Endodermal cell (in vitro differentiated cells): ENCODE results near the gene ENPP4. TPM values are rescaled to one million over a fixed set of nuclear protein-coding genes. Genes with fewer than 3 reads are reported as not detected.
A peak's percentile ranks its signal among the peaks of the same experiment; 100 is the strongest.

Experiments used
- DNase-seq: peaks from one replicate; pipeline ENCODE4 v3.0.0-alpha.2; 2017
- H3K27ac ChIP-seq: 2 replicates; pipeline ENCODE4 v1.5.1; 2013; ENCODE audit warnings: mild to moderate bottlenecking, low read depth, low read length, moderate library complexity
- H3K27me3 ChIP-seq: 2 replicates; pipeline ENCODE4 v1.6.1; 2013; ENCODE audit warnings: mild to moderate bottlenecking, low read length, moderate library complexity; ENCODE audit not compliant: insufficient read depth, control insufficient read depth, poor library complexity, severe bottlenecking
- H3K36me3 ChIP-seq: 2 replicates; pipeline ENCODE4 v1.7.0; 2013; ENCODE audit warnings: mild to moderate bottlenecking, low read length, moderate library complexity; ENCODE audit not compliant: control insufficient read depth, insufficient read depth
- H3K4me1 ChIP-seq: one replicate; pipeline ENCODE4 v1.7.0; 2013; ENCODE audit warnings: low read length; ENCODE audit not compliant: control insufficient read depth, insufficient read depth
- H3K4me3 ChIP-seq: 2 replicates; pipeline ENCODE4 v1.5.1; 2013; ENCODE audit warnings: mild to moderate bottlenecking, low read length, moderate library complexity
- H3K9ac ChIP-seq: 2 replicates; pipeline ENCODE4 v1.6.1; 2013; ENCODE audit warnings: mild to moderate bottlenecking, low read length, moderate library complexity; ENCODE audit not compliant: poor library complexity, severe bottlenecking; ENCODE audit errors: extremely low read depth
- H3K9me3 ChIP-seq: 2 replicates; pipeline ENCODE4 v1.6.1; 2013; ENCODE audit warnings: mild to moderate bottlenecking, low read length, moderate library complexity; ENCODE audit not compliant: control insufficient read depth
- H3K27ac Mint-ChIP-seq: 2 replicates; pipeline ENCODE4 v1.8.0; 2020; ENCODE audit warnings: mixed read lengths
- H3K27me3 Mint-ChIP-seq: 2 replicates; pipeline ENCODE4 v1.8.0; 2021; ENCODE audit warnings: mild to moderate bottlenecking, mixed read lengths; ENCODE audit not compliant: insufficient read depth
- H3K36me3 Mint-ChIP-seq: 2 replicates; pipeline ENCODE4 v1.8.0; 2020; ENCODE audit warnings: low read depth, mixed read lengths
- H3K4me1 Mint-ChIP-seq: 2 replicates; pipeline ENCODE4 v1.8.0; 2020; ENCODE audit warnings: mixed read lengths
- H3K4me3 Mint-ChIP-seq: 2 replicates; pipeline ENCODE4 v1.8.0; 2020; ENCODE audit warnings: mild to moderate bottlenecking, moderate library complexity, mixed read lengths
- H3K9me3 Mint-ChIP-seq: 2 replicates; pipeline ENCODE4 v1.8.0; 2020; ENCODE audit warnings: mild to moderate bottlenecking, mixed read lengths
- CTCF ChIP-seq: fragments of 200-600 bp; sonication (generic); conservative IDR thresholded peaks from 2 replicates; pipeline ENCODE4 v1.5.0; 2021; ENCODE audit warnings: antibody characterized with exemption, mild to moderate bottlenecking
- WGBS, 2 experiments: methylation state at CpG; one replicate each; pipeline versions ENCODE4 v1.1.5 to v1.1.7; 2013; ENCODE audit warnings: missing lambda C conversion rate in 2 of 2, mixed read lengths in 1 of 2; ENCODE audit not compliant: insufficient coverage in 1 of 2, insufficient read length in 1 of 2; 5-methylcytosine and 5-hydroxymethylcytosine counted together
- total RNA-seq, 2 donors: library from RNA; stranded (reverse); fragmentation: NEBNext Ultra II Directional in 1 of 2; extraction: Animal tissue kit (Norgen Biotek cat#: 25700) in 1 of 2; gene quantifications; 2 replicates in 1 of 2; 3 replicates in 1 of 2; pipeline ENCODE4 v1.2.1, GENCODE V29; 2021

The ENPP4 gene
- total RNA-seq, 2 donors from 2014 or later, result 3.5 to 7.2 TPM

GRCh38 chr6:46184114-46184513, 54.3 kb downstream of the ENPP4 start:
- peak; percentile 26 for TF ChIP-seq CTCF
- 77 to 88% methylated on average over 2 to 4 of the region's 4 CpGs for WGBS, 2 experiments
- Histone ChIP-seq H3K4me3 (no peak overlapping the region), H3K27ac (no peak overlapping the region), H3K27me3 (peaks cover 9% of the 10 kb centered on the region), H3K9me3 (no peaks in the 10 kb centered on the region), H3K4me1 (no peaks in the 10 kb centered on the region), H3K9ac (no peak overlapping the region), H3K36me3 (no peaks in the 10 kb centered on the region)
- no peak for DNase-seq
- Mint-ChIP-seq H3K27me3 (peaks cover 11% of the 10 kb centered on the region), H3K9me3 (no peaks in the 10 kb centered on the region), H3K36me3 (no peaks in the 10 kb centered on the region), H3K4me1 (no peaks in the 10 kb centered on the region), H3K4me3 (no peak overlapping the region), H3K27ac (no peak overlapping the region)

GRCh38 chr6:46186583-46186982, 56.8 kb downstream of the ENPP4 start:
- no peaks in the 10 kb centered on the region for H3K9me3 ChIP-seq
- peaks cover 9% of the 10 kb centered on the region for H3K27me3 ChIP-seq
- Mint-ChIP-seq H3K36me3 (no peaks in the 10 kb centered on the region), H3K27me3 (peaks cover 10% of the 10 kb centered on the region), H3K4me3 (no peak overlapping the region), H3K9me3 (no peaks in the 10 kb centered on the region), H3K4me1 (no peaks in the 10 kb centered on the region), H3K27ac (no peak overlapping the region)
- WGBS, 2 experiments, result 91% methylated on average over 1 of the region's 1 CpG; no CpG with 5 or more reads in 1 of the 2 experiments
- no peaks in the 10 kb centered on the region for H3K36me3 ChIP-seq
- no peak overlapping the region for H3K27ac ChIP-seq
- no peak for DNase-seq
- H3K4me1 ChIP-seq, result no peaks in the 10 kb centered on the region
- no peak for TF ChIP-seq CTCF
- H3K4me3 ChIP-seq, result no peak overlapping the region
- H3K9ac ChIP-seq, result no peak overlapping the region

GRCh38 chr6:46189726-46190125, 59.9 kb downstream of the ENPP4 start:
- no peak for DNase-seq
- peaks cover 8% of the 10 kb centered on the region for H3K27me3 Mint-ChIP-seq
- H3K4me1 Mint-ChIP-seq, result peaks cover 2% of the 10 kb centered on the region
- 90 to 96% methylated on average over 4 of the region's 4 CpGs for WGBS, 2 experiments
- no peaks in the 10 kb centered on the region for H3K9me3 Mint-ChIP-seq
- H3K27ac Mint-ChIP-seq, result no peak overlapping the region
- Histone ChIP-seq H3K36me3 (no peaks in the 10 kb centered on the region), H3K4me1 (no peaks in the 10 kb centered on the region), H3K27me3 (peaks cover 9% of the 10 kb centered on the region), H3K4me3 (no peak overlapping the region), H3K9ac (no peak overlapping the region), H3K27ac (no peak overlapping the region), H3K9me3 (no peaks in the 10 kb centered on the region)
- no peak overlapping the region for H3K4me3 Mint-ChIP-seq
- H3K36me3 Mint-ChIP-seq, result no peaks in the 10 kb centered on the region
- TF ChIP-seq CTCF, result no peak
